SK-N-SH (cell line): ENCODE measurements around the gene TBC1D8. TPM values are rescaled to one million over a fixed set of nuclear protein-coding genes. Genes with fewer than 3 reads are reported as not detected.

Experiments
- CTCF ChIA-PET: fragments of 300-600, 350-600 bp; formaldehyde crosslinking; extraction: SDS; loops from one replicate; lab custom pipeline; 2021; lab: Yijun Ruan, JAX
- POLR2A ChIA-PET: fragments of 350-600 bp; sonication (Branson Sonifier 250); formaldehyde crosslinking; extraction: SDS; loops from one replicate; lab custom pipeline; 2020; ENCODE audit warnings: antibody characterized with exemption, inconsistent platforms; lab: Yijun Ruan, JAX
- DNase-seq: peaks from one replicate; pipeline ENCODE4 v3.0.0; 2012
- H2AFZ ChIP-seq: fragments of 200-600 bp; sonication (generic); 2 replicates; pipeline ENCODE4 v1.8.1; 2016; ENCODE audit warnings: antibody characterized with exemption, mild to moderate bottlenecking, low read depth
- H3F3A ChIP-seq: fragments of 200-600 bp; sonication (generic); replicated peaks from 2 replicates; pipeline ENCODE3; 2016; ENCODE audit warnings: antibody characterized with exemption, mild to moderate bottlenecking; ENCODE audit not compliant: insufficient read depth
- H3K27ac ChIP-seq, 2 experiments: fragments of 200-500 bp in 1 of 2; fragments of 200-600 bp in 1 of 2; sonication (Bioruptor generic) in 1 of 2; sonication (generic), shearing (Covaris generic) in 1 of 2; 2 replicates each; pipeline versions ENCODE4 v1.5.1 to v1.6.1; 2014 to 2016; ENCODE audit warnings: low read depth in 2 of 2, inconsistent platforms in 1 of 2, low read length in 1 of 2, mild to moderate bottlenecking in 1 of 2, mixed read lengths in 1 of 2
- H3K27me3 ChIP-seq: fragments of 200-600 bp; sonication (generic), shearing (Covaris generic); 2 replicates; pipeline ENCODE4 v1.6.1; 2016; ENCODE audit warnings: mixed run types; ENCODE audit not compliant: insufficient read depth
- H3K36me3 ChIP-seq, 2 experiments: fragments of 200-500 bp in 1 of 2; fragments of 200-600 bp in 1 of 2; sonication (Bioruptor generic) in 1 of 2; sonication (generic) in 1 of 2; replicated peaks in 1 of 2; 2 replicates each; pipeline versions ENCODE3 to v1.5.1; 2014 to 2016; ENCODE audit warnings: low read length in 1 of 2, mild to moderate bottlenecking in 1 of 2; ENCODE audit not compliant: insufficient read depth in 2 of 2, control insufficient read depth in 1 of 2
- H3K4me1 ChIP-seq, 2 experiments: fragments of 200-500 bp in 1 of 2; fragments of 200-600 bp in 1 of 2; sonication (Bioruptor generic) in 1 of 2; sonication (generic), shearing (Covaris generic) in 1 of 2; 2 replicates each; pipeline versions ENCODE4 v1.5.1 to v1.6.1; 2014 to 2016; ENCODE audit warnings: low read depth in 1 of 2, low read length in 1 of 2, mixed run types in 1 of 2; ENCODE audit not compliant: insufficient read depth in 2 of 2, control insufficient read depth in 1 of 2
- H3K4me2 ChIP-seq: fragments of 200-600 bp; sonication (generic), shearing (Covaris generic); 2 replicates; pipeline ENCODE4 v1.6.1; 2017; ENCODE audit warnings: mixed run types
- H3K4me3 ChIP-seq, 2 experiments: fragments of 200-500 bp in 1 of 2; fragments of 200-600 bp in 1 of 2; sonication (Bioruptor generic) in 1 of 2; sonication (generic), shearing (Covaris generic) in 1 of 2; 2 replicates each; pipeline versions ENCODE4 v1.5.1 to v1.8.1; 2014 to 2016; ENCODE audit warnings: low read depth in 2 of 2, inconsistent platforms in 1 of 2, low read length in 1 of 2, mild to moderate bottlenecking in 1 of 2, mixed read lengths in 1 of 2, moderate library complexity in 1 of 2
- H3K79me2 ChIP-seq: fragments of 200-600 bp; sonication (generic); 2 replicates; pipeline ENCODE4 v1.8.1; 2017; ENCODE audit warnings: mild to moderate bottlenecking; ENCODE audit not compliant: insufficient read depth
- H3K9ac ChIP-seq: fragments of 200-600 bp; sonication (generic); 2 replicates; pipeline ENCODE4 v1.6.1; 2017; ENCODE audit warnings: mixed run types
- H3K9me2 ChIP-seq: fragments of 200-600 bp; sonication (generic); 2 replicates; pipeline ENCODE4 v1.6.1; 2017; ENCODE audit warnings: mixed run types
- H3K9me3 ChIP-seq: fragments of 200-600 bp; sonication (generic); 2 replicates; pipeline ENCODE4 v1.6.1; 2017; ENCODE audit warnings: mixed run types, mild to moderate bottlenecking, moderate library complexity
- H4K20me1 ChIP-seq: fragments of 200-600 bp; sonication (generic); 2 replicates; pipeline ENCODE4 v1.6.1; 2017; ENCODE audit warnings: mild to moderate bottlenecking, mixed run types; ENCODE audit not compliant: insufficient read depth
- CHD2 ChIP-seq: fragments of 150-350 bp; IDR thresholded peaks from 2 replicates; pipeline ENCODE4 v1.6.1; 2018; ENCODE audit warnings: low read length; ENCODE audit not compliant: partially characterized antibody
- ELF1 ChIP-seq: IDR thresholded peaks from 2 replicates; pipeline ENCODE4 v1.4.0; 2012
- GABPA ChIP-seq: IDR thresholded peaks from 2 replicates; pipeline ENCODE4 v1.4.0; 2012; ENCODE audit warnings: low read depth, mild to moderate bottlenecking
- JUND ChIP-seq: IDR thresholded peaks from 2 replicates; pipeline ENCODE4 v1.4.0; 2012
- NRF1 ChIP-seq: IDR thresholded peaks from 2 replicates; pipeline ENCODE4 v1.6.1; 2012; ENCODE audit warnings: low read depth, mild to moderate bottlenecking, low read length
- POLR2AphosphoS5 ChIP-seq: IDR thresholded peaks from 2 replicates; pipeline ENCODE4 v1.6.1; 2012; ENCODE audit warnings: low read depth, low read length
- RAD21 ChIP-seq: IDR thresholded peaks from 2 replicates; pipeline ENCODE4 v1.6.1; 2012; ENCODE audit warnings: mild to moderate bottlenecking, low read length
- RCOR1 ChIP-seq: fragments of 150-350 bp; IDR thresholded peaks from 2 replicates; pipeline ENCODE4 v1.6.1; 2017; ENCODE audit warnings: antibody characterized with exemption, low read length
- SIN3A ChIP-seq: IDR thresholded peaks from 2 replicates; pipeline ENCODE4 v1.6.1; 2012; ENCODE audit warnings: low read depth, mild to moderate bottlenecking, low read length, moderate library complexity, borderline replicate concordance
- SMC3 ChIP-seq: IDR thresholded peaks from 2 replicates; pipeline ENCODE4 v1.6.1; 2012; ENCODE audit warnings: low read depth, low read length, improper control_type of control experiment
- TCF12 ChIP-seq: IDR thresholded peaks from 2 replicates; pipeline ENCODE4 v1.4.0; 2012
- WGBS: methylation state at CpG from one replicate; pipeline ENCODE4 v1.1.6; 2017; ENCODE audit warnings: low lambda C conversion rate; 5-methylcytosine and 5-hydroxymethylcytosine counted together
- polyA plus RNA-seq, 3 experiments: library from polyadenylated mRNA; depleted of rRNA; stranded (reverse); fragments of >200 nt; gene quantifications; 2 replicates each; pipeline ENCODE4 v1.2.3, GENCODE V29; 2012
- TF ChIP-seq, protein P1 (sequence below): fragments of 150-350 bp; IDR thresholded peaks from 2 replicates; pipeline ENCODE4 v1.6.1; 2017; ENCODE audit warnings: antibody characterized with exemption, low read length, low read depth, borderline replicate concordance
- TF ChIP-seq, protein P2 (sequence below): IDR thresholded peaks from 2 replicates; pipeline ENCODE4; 2012
- TF ChIP-seq, protein P3 (sequence below): fragments of 200-600 bp; sonication (generic); IDR thresholded peaks from 2 replicates; pipeline ENCODE4 v1.6.1; 2017; ENCODE audit warnings: antibody characterized with exemption, mild to moderate bottlenecking, moderate library complexity
- TF ChIP-seq, protein P4 (sequence below): fragments of 150-350 bp; IDR thresholded peaks from 2 replicates; pipeline ENCODE4 v1.6.1; 2016; ENCODE audit warnings: mild to moderate bottlenecking, low read depth, low read length

The TBC1D8 gene
- polyA plus RNA-seq, 1 of the 3 experiments (the other 2 are of a cell fraction), result 5.3 TPM

DNA sequence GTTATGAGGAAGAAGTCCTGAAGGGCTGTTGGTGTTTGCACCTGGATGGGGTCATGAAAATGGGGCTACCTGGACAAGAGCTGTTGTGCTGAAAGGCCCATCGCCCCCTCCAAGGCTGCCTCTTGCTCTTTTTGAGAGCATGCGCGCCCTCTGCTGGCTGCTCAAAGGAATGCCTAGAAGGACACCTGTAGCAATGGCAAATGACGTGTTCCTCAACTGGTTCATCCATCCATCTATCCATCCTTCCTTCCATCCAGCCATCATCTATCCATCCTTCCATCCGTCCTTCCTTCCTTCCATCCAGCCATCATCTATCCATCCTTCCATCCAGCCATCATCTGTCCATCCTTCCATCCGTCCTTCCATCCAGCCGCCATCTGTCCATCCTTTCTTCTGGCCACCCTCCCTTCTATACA is 166.3 kb downstream of the TBC1D8 start:
- Histone ChIP-seq H3K9ac (no peak overlapping the region), H3K79me2 (no peaks in the 10 kb centered on the region), H3K4me2 (no peak overlapping the region), H3K4me1 (no peaks in the 10 kb centered on the region; a peak in 1 of 4 replicates), H3K4me3 (no peak overlapping the region; a peak in 1 of 4 replicates), H3K36me3 (peaks cover 7 to 50% of the 10 kb centered on the region in 2 experiments), H3K27me3 (no peaks in the 10 kb centered on the region), H2AFZ (no peak overlapping the region), H3F3A (no peaks in the 10 kb centered on the region), H3K9me3 (no peaks in the 10 kb centered on the region), H4K20me1 (no peaks in the 10 kb centered on the region), H3K27ac (no peak overlapping the region), H3K9me2 (no peaks in the 10 kb centered on the region)
- DNase-seq, result peak; percentile 82
- CTCF ChIA-PET, result interaction anchor here (0.6 to 6.6 kb wide), 15 partner anchors 8 to 390 kb away, joined by 3 to 118 read pairs (median 4); no protein-coding TSS in a partner anchor
- POLR2A ChIA-PET, result no interaction called here
- TF ChIP-seq RAD21 (peak; percentile 92), SIN3A (no peak), GABPA (no peak), CHD2 (peak; percentile 17), POLR2AphosphoS5 (no peak), NRF1 (no peak), JUND (no peak), RCOR1 (0 out of 2 replicates have a peak, but pooled peaks have one; percentile 26), ELF1 (no peak), SMC3 (peak; percentile 95), TCF12 (no peak)
- TF ChIP-seq, protein P1, sequence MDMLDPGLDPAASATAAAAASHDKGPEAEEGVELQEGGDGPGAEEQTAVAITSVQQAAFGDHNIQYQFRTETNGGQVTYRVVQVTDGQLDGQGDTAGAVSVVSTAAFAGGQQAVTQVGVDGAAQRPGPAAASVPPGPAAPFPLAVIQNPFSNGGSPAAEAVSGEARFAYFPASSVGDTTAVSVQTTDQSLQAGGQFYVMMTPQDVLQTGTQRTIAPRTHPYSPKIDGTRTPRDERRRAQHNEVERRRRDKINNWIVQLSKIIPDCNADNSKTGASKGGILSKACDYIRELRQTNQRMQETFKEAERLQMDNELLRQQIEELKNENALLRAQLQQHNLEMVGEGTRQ, result no peak
- TF ChIP-seq, protein P2, sequence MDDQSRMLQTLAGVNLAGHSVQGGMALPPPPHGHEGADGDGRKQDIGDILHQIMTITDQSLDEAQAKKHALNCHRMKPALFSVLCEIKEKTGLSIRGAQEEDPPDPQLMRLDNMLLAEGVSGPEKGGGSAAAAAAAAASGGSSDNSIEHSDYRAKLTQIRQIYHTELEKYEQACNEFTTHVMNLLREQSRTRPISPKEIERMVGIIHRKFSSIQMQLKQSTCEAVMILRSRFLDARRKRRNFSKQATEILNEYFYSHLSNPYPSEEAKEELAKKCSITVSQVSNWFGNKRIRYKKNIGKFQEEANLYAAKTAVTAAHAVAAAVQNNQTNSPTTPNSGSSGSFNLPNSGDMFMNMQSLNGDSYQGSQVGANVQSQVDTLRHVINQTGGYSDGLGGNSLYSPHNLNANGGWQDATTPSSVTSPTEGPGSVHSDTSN, result no peak
- TF ChIP-seq, protein P3, sequence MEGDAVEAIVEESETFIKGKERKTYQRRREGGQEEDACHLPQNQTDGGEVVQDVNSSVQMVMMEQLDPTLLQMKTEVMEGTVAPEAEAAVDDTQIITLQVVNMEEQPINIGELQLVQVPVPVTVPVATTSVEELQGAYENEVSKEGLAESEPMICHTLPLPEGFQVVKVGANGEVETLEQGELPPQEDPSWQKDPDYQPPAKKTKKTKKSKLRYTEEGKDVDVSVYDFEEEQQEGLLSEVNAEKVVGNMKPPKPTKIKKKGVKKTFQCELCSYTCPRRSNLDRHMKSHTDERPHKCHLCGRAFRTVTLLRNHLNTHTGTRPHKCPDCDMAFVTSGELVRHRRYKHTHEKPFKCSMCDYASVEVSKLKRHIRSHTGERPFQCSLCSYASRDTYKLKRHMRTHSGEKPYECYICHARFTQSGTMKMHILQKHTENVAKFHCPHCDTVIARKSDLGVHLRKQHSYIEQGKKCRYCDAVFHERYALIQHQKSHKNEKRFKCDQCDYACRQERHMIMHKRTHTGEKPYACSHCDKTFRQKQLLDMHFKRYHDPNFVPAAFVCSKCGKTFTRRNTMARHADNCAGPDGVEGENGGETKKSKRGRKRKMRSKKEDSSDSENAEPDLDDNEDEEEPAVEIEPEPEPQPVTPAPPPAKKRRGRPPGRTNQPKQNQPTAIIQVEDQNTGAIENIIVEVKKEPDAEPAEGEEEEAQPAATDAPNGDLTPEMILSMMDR, result peak; percentile 97
- TF ChIP-seq, protein P4, sequence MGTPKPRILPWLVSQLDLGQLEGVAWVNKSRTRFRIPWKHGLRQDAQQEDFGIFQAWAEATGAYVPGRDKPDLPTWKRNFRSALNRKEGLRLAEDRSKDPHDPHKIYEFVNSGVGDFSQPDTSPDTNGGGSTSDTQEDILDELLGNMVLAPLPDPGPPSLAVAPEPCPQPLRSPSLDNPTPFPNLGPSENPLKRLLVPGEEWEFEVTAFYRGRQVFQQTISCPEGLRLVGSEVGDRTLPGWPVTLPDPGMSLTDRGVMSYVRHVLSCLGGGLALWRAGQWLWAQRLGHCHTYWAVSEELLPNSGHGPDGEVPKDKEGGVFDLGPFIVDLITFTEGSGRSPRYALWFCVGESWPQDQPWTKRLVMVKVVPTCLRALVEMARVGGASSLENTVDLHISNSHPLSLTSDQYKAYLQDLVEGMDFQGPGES, result no peak
- 38% methylated on average over 7 of the region's 7 CpGs for WGBS
